Activated T-helper 17 cell treated with anti-CD3 and anti-CD28 coated beads, Interleukin-2, amount 50 U/mL, for 72 hours (primary cell): Measurements from ENCODE around the gene TCF12. TPM values are rescaled to one million over a fixed set of nuclear protein-coding genes. Genes with fewer than 3 reads are reported as not detected.

ENCODE experiments used
- ATAC-seq: fragments of 150-1000 bp; cut with Tn5 transposase; replicated peaks from 2 replicates; pipeline ENCODE4 v1.10.0; 2021; ENCODE audit warnings: mild to moderate bottlenecking, moderate library complexity
- H3K27ac Mint-ChIP-seq: one replicate; pipeline ENCODE4 v1.8.0; 2022; ENCODE audit warnings: mixed read lengths
- H3K27me3 Mint-ChIP-seq: one replicate; pipeline ENCODE4 v1.8.0; 2022; ENCODE audit warnings: mixed read lengths
- H3K36me3 Mint-ChIP-seq: one replicate; pipeline ENCODE4 v1.8.0; 2022; ENCODE audit warnings: low read depth, mild to moderate bottlenecking, mixed read lengths
- H3K4me1 Mint-ChIP-seq: one replicate; pipeline ENCODE4 v1.8.0; 2022; ENCODE audit warnings: mixed read lengths
- H3K4me3 Mint-ChIP-seq: one replicate; pipeline ENCODE4 v1.8.0; 2022; ENCODE audit warnings: mild to moderate bottlenecking, mixed read lengths
- H3K9me3 Mint-ChIP-seq: one replicate; pipeline ENCODE4 v1.8.0; 2022; ENCODE audit warnings: mixed read lengths
- total RNA-seq, 2 donors: library from RNA; stranded (reverse); gene quantifications; one replicate each; pipeline ENCODE4 v1.2.3, GENCODE V29; 2022

The TCF12 gene
- total RNA-seq, 2 donors from 2014 or later, result 48.3 to 74.2 TPM

DNA sequence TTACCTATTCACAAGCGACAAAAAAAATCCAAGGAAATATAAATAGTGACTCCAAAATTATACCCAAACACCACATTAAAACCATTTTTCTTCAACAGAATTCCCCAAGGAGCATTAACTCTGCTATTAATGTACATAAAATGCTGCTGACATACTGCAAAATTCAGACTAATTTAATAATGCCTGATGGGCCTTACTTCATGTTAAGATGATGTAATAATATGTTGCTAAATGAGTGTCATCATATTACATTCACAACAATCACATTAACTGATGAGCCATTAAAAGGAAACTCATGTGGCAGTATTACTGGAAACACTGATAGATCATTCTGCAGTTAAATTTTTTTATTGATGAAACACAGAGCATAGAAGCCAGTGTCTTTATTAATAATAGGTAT is 253.0 kb downstream of the TCF12 start:
- no peaks in the 10 kb centered on the region for H3K27me3 Mint-ChIP-seq
- no peak overlapping the region for H3K4me3 Mint-ChIP-seq
- peaks cover 6% of the 10 kb centered on the region for H3K4me1 Mint-ChIP-seq
- ATAC-seq, result no peak
- H3K36me3 Mint-ChIP-seq, result peaks cover 45% of the 10 kb centered on the region
- no peak overlapping the region for H3K27ac Mint-ChIP-seq
- no peaks in the 10 kb centered on the region for H3K9me3 Mint-ChIP-seq

DNA sequence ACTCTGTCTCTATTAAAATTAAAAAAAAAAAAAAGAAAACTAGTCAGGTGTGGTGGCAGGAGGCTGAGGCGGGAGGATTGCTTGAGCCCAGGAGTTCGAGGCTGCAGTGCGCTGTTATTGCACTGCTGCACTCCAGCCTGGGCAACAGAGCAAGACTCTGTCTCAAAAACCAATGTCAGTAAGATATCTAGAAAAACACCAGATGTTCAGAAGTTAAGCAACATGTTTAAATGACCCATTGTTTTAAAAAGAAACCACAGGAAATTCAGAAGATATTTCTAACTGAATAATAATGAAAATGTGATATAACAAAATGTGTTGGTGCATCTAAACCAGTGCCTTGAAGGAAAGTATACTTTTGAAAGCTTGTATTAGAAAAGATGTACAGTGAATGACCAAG is 254.5 kb downstream of the TCF12 start:
- Mint-ChIP-seq H3K36me3 (peaks cover 34% of the 10 kb centered on the region), H3K9me3 (no peaks in the 10 kb centered on the region), H3K27ac (peak overlapping the region; percentile 19), H3K4me1 (peaks cover 11% of the 10 kb centered on the region), H3K4me3 (no peak overlapping the region), H3K27me3 (no peaks in the 10 kb centered on the region)
- no peak for ATAC-seq

DNA sequence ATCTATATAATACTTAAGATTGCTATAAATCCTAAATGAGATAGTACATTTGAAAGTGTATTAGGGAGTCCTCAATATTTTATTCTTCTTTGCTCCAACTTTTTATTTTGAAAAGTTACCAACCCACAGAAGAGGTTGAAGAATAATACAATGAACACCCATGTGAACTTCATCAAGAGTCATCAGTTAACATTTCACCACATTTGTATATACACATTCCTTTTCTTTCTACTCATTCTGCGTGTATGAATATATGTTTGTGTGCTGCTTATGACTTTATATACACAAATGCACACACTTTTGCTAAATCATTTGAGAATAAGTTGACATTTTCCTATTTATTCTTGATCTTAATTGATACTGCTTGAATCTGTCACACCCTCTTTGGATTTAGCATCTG is 264.6 kb downstream of the TCF12 start:
- Mint-ChIP-seq H3K9me3 (peaks cover 5% of the 10 kb centered on the region), H3K4me1 (no peaks in the 10 kb centered on the region), H3K27me3 (no peaks in the 10 kb centered on the region), H3K27ac (no peak overlapping the region), H3K36me3 (peaks cover 33% of the 10 kb centered on the region), H3K4me3 (no peak overlapping the region)
- ATAC-seq, result no peak

DNA sequence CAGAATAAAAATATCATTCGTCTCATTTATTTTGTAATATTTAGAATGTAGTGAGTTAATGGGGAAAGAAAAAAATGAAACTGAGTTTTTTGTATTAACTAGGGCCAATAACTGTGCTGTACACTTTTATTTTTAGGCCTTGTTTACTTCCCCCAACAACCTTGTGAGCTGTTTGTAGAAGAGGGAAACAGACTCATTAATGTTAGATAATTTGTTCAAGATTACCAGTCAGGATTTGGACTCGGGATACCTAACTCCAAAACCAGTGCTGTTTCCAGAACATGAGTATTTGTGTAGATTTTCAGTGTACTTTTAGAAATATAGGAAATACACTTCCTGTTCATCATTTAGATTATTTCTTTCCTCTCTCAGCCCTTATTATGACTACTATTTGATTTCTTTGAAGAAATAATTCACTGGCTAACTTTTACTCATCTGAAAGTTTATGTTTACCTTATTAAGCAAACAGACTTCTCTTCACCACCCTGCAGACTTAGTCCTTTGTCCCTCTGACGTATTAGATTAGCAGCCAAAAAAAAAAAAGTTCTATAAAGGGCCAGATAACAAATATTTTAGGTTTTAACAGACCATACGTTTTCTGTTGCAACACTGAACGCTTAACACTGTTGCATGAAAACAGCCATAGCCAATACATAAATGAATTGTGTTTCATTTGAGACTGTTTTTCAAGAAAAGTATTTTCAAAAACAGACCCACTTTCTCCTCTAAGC is 265.3 kb downstream of the TCF12 start:
- peaks cover 5% of the 10 kb centered on the region for H3K9me3 Mint-ChIP-seq
- no peak overlapping the region for H3K27ac Mint-ChIP-seq
- no peak for ATAC-seq
- no peaks in the 10 kb centered on the region for H3K27me3 Mint-ChIP-seq
- no peak overlapping the region for H3K4me3 Mint-ChIP-seq
- no peaks in the 10 kb centered on the region for H3K4me1 Mint-ChIP-seq
- H3K36me3 Mint-ChIP-seq, result peaks cover 33% of the 10 kb centered on the region

DNA sequence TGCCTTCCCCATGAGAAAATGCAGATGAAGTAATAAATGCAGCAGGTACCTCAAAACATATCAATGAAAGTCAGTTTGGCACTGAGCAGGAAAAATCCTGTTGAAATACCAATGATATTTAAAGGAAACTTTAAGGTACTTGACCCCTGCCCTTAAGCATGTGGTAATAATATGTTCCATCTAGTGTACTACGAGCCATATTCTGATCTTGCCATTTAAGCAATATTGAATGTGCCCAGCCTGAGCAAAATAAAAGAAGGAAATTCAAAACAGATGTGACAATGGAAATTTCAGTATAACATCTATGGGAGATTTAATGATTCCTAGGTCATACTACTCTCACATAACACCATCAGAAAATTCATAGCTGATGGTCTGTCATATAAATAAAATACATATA is 266.1 kb downstream of the TCF12 start:
- Mint-ChIP-seq H3K9me3 (peaks cover 5% of the 10 kb centered on the region), H3K27ac (no peak overlapping the region), H3K27me3 (no peaks in the 10 kb centered on the region), H3K36me3 (peaks cover 33% of the 10 kb centered on the region), H3K4me3 (no peak overlapping the region), H3K4me1 (no peaks in the 10 kb centered on the region)
- ATAC-seq, result no peak

DNA sequence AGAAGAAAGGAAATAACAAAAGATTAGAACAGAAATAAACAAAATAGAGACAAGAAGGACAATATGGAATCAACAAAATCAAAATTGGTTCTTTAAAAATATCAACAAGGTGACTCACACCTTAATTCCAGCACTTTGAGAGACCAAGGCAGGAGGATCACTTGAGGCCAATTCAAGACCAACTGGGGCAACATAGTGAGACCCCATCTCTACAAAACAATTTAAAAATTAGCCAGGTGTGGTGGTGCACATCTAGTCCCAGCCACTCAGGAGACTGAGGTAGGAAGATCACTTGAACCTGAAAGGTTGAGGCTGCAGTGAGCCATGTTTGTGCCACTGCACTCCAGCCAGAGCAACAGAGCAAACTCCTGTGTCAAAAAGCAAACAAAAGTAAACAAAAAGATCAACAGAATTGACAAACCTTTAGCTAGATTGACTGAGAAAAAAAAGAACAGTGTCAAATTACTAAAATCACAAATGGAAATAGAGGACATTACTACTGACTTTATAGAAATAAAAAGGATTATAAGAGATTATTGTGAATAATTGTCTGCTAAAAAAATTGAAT is 267.1 kb downstream of the TCF12 start:
- H3K27me3 Mint-ChIP-seq, result no peaks in the 10 kb centered on the region
- ATAC-seq, result no peak

DNA sequence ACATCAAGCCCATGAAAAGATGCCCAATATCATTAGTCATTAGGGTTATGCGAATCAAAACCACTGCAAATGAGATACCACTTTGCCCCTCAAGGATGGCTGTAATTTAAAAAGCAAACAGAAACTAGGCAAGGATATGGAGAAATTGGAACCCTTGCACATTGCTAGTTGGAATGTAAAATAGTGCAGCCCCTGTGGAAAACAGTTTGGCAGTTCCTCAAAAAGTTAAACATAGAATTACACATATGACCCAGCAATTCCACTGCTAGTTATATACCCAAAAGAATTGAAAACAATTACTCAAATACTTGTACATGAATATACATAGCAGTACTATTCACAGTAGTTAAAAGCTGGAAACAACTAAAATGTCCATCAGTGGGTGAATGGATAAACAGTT is 271.0 kb downstream of the TCF12 start:
- H3K27ac Mint-ChIP-seq, result peak overlapping the region; percentile 7
- no peak for ATAC-seq
- H3K4me3 Mint-ChIP-seq, result no peak overlapping the region
- H3K36me3 Mint-ChIP-seq, result peaks cover 57% of the 10 kb centered on the region
- H3K9me3 Mint-ChIP-seq, result peaks cover 5% of the 10 kb centered on the region
- H3K27me3 Mint-ChIP-seq, result no peaks in the 10 kb centered on the region
- H3K4me1 Mint-ChIP-seq, result no peaks in the 10 kb centered on the region

More for the DNA sequence above, 267.1 kb downstream of the TCF12 start:
- no peaks in the 10 kb centered on the region for H3K4me1 Mint-ChIP-seq
- no peak overlapping the region for H3K27ac Mint-ChIP-seq
- H3K4me3 Mint-ChIP-seq, result no peak overlapping the region
- H3K36me3 Mint-ChIP-seq, result peaks cover 33% of the 10 kb centered on the region
- H3K9me3 Mint-ChIP-seq, result peaks cover 5% of the 10 kb centered on the region

DNA sequence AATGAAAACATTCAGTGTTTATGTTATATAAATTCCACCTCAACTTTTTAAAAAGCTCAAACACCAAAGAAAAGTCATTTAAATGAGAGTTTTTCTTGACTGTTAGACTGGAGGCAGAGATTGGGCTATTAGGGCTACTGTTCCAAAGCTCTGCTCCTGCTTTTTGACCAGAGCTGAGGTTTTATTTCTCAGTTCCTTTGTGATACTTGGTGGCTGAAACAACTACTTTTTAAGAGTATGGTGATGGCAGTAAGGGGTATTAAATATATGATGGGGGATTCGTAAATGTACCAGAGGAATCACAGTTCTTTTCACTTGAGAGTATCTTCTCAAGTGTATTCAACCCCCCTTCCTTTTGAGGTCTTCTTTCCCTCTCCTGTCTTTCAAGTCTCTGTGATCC is 271.8 kb downstream of the TCF12 start:
- Mint-ChIP-seq H3K36me3 (peaks cover 54% of the 10 kb centered on the region), H3K27ac (peak overlapping the region; percentile 7), H3K9me3 (peaks cover 3% of the 10 kb centered on the region), H3K4me3 (no peak overlapping the region), H3K27me3 (no peaks in the 10 kb centered on the region), H3K4me1 (no peaks in the 10 kb centered on the region)
- no peak for ATAC-seq

DNA sequence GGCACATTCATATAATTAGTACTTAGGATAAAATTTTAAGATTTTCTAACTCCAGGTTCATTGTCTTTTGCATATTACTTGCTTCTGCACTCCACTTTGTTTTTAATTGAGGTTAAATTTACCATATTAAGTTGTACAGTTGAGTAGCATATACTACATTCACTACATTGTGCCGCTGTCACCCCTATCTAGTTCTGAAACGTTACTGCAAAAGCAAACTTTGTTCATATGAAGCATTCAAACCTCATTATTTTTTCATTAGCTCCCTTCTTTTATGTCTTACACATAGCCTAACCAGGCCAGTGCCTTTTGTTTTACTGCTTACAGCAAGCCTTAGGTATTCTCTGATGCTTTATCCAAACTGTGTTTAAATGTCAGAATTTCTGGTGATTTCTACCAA is 274.7 kb downstream of the TCF12 start:
- no peaks in the 10 kb centered on the region for H3K9me3 Mint-ChIP-seq
- no peaks in the 10 kb centered on the region for H3K4me1 Mint-ChIP-seq
- no peak for ATAC-seq
- H3K36me3 Mint-ChIP-seq, result peaks cover 49% of the 10 kb centered on the region
- no peaks in the 10 kb centered on the region for H3K27me3 Mint-ChIP-seq
- no peak overlapping the region for H3K27ac Mint-ChIP-seq
- H3K4me3 Mint-ChIP-seq, result no peak overlapping the region

DNA sequence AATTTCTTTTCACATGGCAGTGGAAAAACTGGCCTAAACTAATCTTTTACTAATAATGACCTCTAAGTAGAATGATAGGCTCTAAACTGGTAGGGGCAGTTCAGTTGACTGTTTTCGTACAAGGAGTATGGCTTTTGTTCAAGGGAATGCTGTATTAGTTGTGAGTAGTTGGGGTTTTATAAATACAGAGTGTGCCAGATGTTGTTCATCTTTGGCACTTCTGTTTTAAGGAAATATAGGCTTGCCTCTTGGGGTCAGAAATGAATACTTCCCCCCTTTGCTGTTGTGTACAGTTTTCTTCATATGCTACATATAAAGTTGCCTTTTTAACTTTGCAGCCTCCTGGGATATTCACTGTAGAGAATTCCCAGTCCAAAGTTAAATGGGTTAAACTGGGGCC is 276.9 kb downstream of the TCF12 start:
- Mint-ChIP-seq H3K27me3 (no peaks in the 10 kb centered on the region), H3K4me1 (no peaks in the 10 kb centered on the region), H3K4me3 (no peak overlapping the region), H3K9me3 (no peaks in the 10 kb centered on the region), H3K27ac (no peak overlapping the region), H3K36me3 (peaks cover 50% of the 10 kb centered on the region)
- no peak for ATAC-seq

DNA sequence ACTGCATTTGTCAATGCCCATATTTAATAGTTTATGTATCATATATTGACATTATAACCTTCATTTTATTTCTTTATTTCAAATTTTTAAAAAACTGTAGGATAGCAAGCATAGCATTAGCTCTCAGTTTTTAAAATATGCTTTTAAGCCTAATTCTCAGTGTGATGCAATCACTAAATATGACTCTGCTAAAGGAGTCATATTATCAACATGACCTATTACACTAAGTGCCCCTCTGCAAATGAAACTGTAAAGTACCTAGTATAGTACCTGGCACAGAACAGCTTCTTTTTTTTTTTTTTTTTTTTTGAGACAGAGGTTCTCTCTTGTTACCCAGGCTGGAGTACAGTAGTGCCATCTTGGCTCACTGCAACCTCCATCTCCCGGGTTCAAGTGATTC is 278.4 kb downstream of the TCF12 start:
- no peak for ATAC-seq
- H3K27ac Mint-ChIP-seq, result no peak overlapping the region
- peaks cover 37% of the 10 kb centered on the region for H3K36me3 Mint-ChIP-seq
- no peaks in the 10 kb centered on the region for H3K4me1 Mint-ChIP-seq
- no peaks in the 10 kb centered on the region for H3K9me3 Mint-ChIP-seq
- H3K27me3 Mint-ChIP-seq, result no peaks in the 10 kb centered on the region
- no peak overlapping the region for H3K4me3 Mint-ChIP-seq

DNA sequence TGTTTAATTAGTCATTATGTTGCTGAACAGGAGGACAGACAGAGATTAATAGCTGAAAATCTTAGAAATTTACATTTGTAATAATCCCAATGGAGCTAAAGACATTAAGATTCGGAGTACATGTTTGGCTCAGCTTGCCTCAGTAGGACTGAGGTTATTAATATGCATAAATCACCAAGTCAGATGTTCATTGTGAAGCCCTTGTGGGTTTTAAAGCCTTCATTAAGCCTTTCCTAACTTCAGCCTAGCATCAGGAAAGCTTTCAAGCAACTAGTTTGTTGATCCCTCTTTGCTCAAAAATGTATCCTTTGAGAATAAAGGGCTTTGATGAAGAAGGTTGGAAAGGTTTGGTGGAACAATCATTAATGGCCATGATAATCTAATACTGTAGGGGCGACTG is 279.7 kb downstream of the TCF12 start:
- H3K27me3 Mint-ChIP-seq, result no peaks in the 10 kb centered on the region
- H3K4me1 Mint-ChIP-seq, result no peaks in the 10 kb centered on the region
- H3K36me3 Mint-ChIP-seq, result peaks cover 29% of the 10 kb centered on the region
- ATAC-seq, result no peak
- no peaks in the 10 kb centered on the region for H3K9me3 Mint-ChIP-seq
- H3K27ac Mint-ChIP-seq, result no peak overlapping the region
- no peak overlapping the region for H3K4me3 Mint-ChIP-seq

DNA sequence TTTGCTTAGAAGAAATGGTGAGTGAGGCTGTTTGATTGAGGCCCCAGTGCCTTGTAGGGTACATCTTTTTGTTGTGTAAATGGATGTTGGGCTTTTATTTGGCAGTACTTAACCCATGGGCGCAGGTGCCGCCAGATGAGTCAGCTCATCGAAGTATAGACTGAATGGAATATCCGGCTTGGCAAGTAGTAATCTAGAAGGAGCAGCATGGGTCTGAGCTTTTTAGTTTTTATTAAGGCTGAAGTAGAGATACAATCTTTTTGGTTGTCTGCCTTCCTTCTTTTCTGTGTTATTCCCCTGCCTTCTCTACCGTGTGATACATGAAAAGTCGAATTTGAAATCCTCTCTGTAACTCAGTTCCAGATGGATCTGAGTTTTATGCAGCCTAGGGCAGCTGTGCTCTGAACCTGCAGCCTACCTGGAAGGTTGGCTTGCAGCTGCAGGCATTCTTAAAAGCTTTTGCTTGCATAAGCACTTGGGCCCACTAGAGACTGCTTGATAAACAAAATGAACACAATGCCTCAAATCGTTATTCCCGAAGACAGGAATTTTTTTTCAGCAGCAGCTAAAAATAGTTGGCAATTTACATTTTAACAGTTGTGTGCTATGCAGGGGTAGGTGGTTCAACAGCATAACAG is 280.3 kb downstream of the TCF12 start:
- H3K4me3 Mint-ChIP-seq, result no peak overlapping the region
- H3K27ac Mint-ChIP-seq, result no peak overlapping the region
- no peaks in the 10 kb centered on the region for H3K27me3 Mint-ChIP-seq
- ATAC-seq, result no peak
- no peaks in the 10 kb centered on the region for H3K4me1 Mint-ChIP-seq
- H3K36me3 Mint-ChIP-seq, result peaks cover 26% of the 10 kb centered on the region
- H3K9me3 Mint-ChIP-seq, result no peaks in the 10 kb centered on the region

DNA sequence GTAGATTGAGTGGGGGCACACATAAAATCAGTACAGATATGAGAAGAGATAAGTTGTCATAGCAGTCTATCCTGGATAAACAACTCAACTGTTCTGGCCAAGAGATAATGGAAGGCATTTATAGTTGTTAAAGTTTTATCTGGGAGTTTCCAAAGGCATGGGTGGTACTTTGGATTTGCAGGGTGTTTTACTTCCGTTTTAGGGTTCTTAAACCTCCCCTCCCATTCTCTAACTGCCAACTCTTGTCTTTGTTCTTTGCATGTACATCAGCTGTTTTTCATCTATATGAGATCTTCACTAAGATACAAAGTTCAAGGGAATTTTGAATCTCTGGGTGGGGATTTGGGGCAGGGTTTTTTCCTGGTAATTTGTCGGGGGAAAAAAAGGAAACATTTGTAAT is 283.1 kb downstream of the TCF12 start:
- Mint-ChIP-seq H3K4me1 (no peaks in the 10 kb centered on the region), H3K27ac (no peak overlapping the region), H3K36me3 (peaks cover 17% of the 10 kb centered on the region), H3K9me3 (no peaks in the 10 kb centered on the region), H3K4me3 (no peak overlapping the region), H3K27me3 (no peaks in the 10 kb centered on the region)
- no peak for ATAC-seq

DNA sequence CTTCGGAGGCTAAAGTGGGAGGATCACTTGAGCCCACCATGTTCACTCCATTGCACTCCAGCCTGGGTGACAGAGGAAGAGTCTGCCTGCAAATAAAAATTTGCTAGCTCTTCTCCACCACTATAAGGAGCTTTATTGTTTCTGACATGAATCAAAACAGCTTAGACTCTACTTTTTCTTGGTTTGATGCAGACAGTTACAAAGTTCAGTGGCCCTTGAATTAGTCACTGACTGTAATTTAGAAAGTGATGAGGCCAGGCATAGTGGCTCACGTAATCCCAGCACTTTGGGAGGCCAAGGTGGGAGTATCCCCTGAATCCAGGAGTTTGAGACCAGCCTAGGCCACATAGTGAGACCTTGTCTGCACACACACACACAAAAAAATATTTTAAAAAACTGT is 285.5 kb downstream of the TCF12 start:
- H3K4me3 Mint-ChIP-seq, result no peak overlapping the region
- H3K4me1 Mint-ChIP-seq, result no peaks in the 10 kb centered on the region
- no peaks in the 10 kb centered on the region for H3K27me3 Mint-ChIP-seq
- no peaks in the 10 kb centered on the region for H3K9me3 Mint-ChIP-seq
- ATAC-seq, result peak; percentile 42
- H3K36me3 Mint-ChIP-seq, result peaks cover 6% of the 10 kb centered on the region
- H3K27ac Mint-ChIP-seq, result no peak overlapping the region
